ENCODE results near the gene CPAMD8. TPM values are rescaled to one million over a fixed set of nuclear protein-coding genes. Genes with fewer than 3 reads are reported as not detected.

CPAMD8 gene
- total RNA-seq, 4 donors from 2014 or later: 2.8 to 18.3 (median 15.7) TPM

GRCh38 chr19:16856091-16856490, 170.5 kb downstream of the CPAMD8 start:
- no peak overlapping the region for H3K4me3 ChIP-seq
- H3K9me3 ChIP-seq: no peaks in the 10 kb centered on the region
- no peaks in the 10 kb centered on the region for H3K27me3 ChIP-seq
- no peak for DNase-seq
- H3K4me1 ChIP-seq: no peaks in the 10 kb centered on the region
- no peak for TF ChIP-seq CTCF (IDR thresholded peaks at IDR 0.05)
- no peak for TF ChIP-seq POLR2A (IDR thresholded peaks at IDR 0.05)
- intact Hi-C loops (cut with DNase I; ENCODE audit: low total_unique reads): no loop called here
- H3K36me3 ChIP-seq: no peaks in the 10 kb centered on the region
- no peak overlapping the region for H3K27ac ChIP-seq

- no peak for DNase-seq
- H3K9me3 ChIP-seq: no peaks in the 10 kb centered on the region
- H3K4me3 ChIP-seq: no peak overlapping the region
- no peaks in the 10 kb centered on the region for H3K36me3 ChIP-seq
- intact Hi-C loops (cut with DNase I; ENCODE audit: low total_unique reads): no loop called here
- H3K4me1 ChIP-seq: no peaks in the 10 kb centered on the region
- no peak for TF ChIP-seq CTCF (IDR thresholded peaks at IDR 0.05)
- TF ChIP-seq POLR2A (IDR thresholded peaks at IDR 0.05): no peak
- H3K27ac ChIP-seq: no peak overlapping the region
- H3K27me3 ChIP-seq: no peaks in the 10 kb centered on the region
Measured at GRCh38 chr19:16853066-16853465, 173.5 kb downstream of the CPAMD8 start.

- no peaks in the 10 kb centered on the region for H3K36me3 ChIP-seq
- H3K9me3 ChIP-seq: no peaks in the 10 kb centered on the region
- no peak overlapping the region for H3K27ac ChIP-seq
- H3K4me1 ChIP-seq: no peaks in the 10 kb centered on the region
- TF ChIP-seq POLR2A (IDR thresholded peaks at IDR 0.05) (no peak), CTCF (IDR thresholded peaks at IDR 0.05) (no peak)
- intact Hi-C loops (cut with DNase I; ENCODE audit: low total_unique reads): no loop called here
- DNase-seq: no peak
- no peaks in the 10 kb centered on the region for H3K27me3 ChIP-seq
- H3K4me3 ChIP-seq: no peak overlapping the region
Measured at GRCh38 chr19:16851031-16851712, 175.4 kb downstream of the CPAMD8 start.

GRCh38 chr19:16850133-16850532, 176.5 kb downstream of the CPAMD8 start:
- Histone ChIP-seq H3K27me3 (no peaks in the 10 kb centered on the region), H3K36me3 (no peaks in the 10 kb centered on the region), H3K4me3 (no peak overlapping the region), H3K4me1 (no peaks in the 10 kb centered on the region), H3K27ac (no peak overlapping the region), H3K9me3 (no peaks in the 10 kb centered on the region)
- TF ChIP-seq CTCF (IDR thresholded peaks at IDR 0.05) (no peak), POLR2A (IDR thresholded peaks at IDR 0.05) (no peak)
- intact Hi-C loops (cut with DNase I; ENCODE audit: low total_unique reads): no loop called here
- no peak for DNase-seq

- Histone ChIP-seq H3K36me3 (no peaks in the 10 kb centered on the region), H3K4me3 (no peak overlapping the region), H3K27ac (no peak overlapping the region), H3K9me3 (no peaks in the 10 kb centered on the region), H3K27me3 (no peaks in the 10 kb centered on the region), H3K4me1 (no peaks in the 10 kb centered on the region)
- intact Hi-C loops (cut with DNase I; ENCODE audit: low total_unique reads): loop anchor here (10.0 kb wide), 1 partner anchor 74 kb away; no protein-coding TSS in a partner anchor
- no peak for TF ChIP-seq CTCF (IDR thresholded peaks at IDR 0.05)
- TF ChIP-seq POLR2A (IDR thresholded peaks at IDR 0.05): no peak
- no peak for DNase-seq
Measured at GRCh38 chr19:16849168-16849567, 177.4 kb downstream of the CPAMD8 start.
